Measurements from ENCODE around the gene RIC8B.
A peak's percentile ranks its signal among the peaks of the same experiment; 100 is the strongest.
"Not testable (repeated sequence)": the region's sequence is repeated elsewhere in the genome, so short reads cannot be mapped to it uniquely, and the experiment has no call there.

Gene RIC8B, protein sequence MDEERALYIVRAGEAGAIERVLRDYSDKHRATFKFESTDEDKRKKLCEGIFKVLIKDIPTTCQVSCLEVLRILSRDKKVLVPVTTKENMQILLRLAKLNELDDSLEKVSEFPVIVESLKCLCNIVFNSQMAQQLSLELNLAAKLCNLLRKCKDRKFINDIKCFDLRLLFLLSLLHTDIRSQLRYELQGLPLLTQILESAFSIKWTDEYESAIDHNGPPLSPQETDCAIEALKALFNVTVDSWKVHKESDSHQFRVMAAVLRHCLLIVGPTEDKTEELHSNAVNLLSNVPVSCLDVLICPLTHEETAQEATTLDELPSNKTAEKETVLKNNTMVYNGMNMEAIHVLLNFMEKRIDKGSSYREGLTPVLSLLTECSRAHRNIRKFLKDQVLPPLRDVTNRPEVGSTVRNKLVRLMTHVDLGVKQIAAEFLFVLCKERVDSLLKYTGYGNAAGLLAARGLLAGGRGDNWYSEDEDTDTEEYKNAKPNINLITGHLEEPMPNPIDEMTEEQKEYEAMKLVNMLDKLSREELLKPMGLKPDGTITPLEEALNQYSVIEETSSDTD

DNA sequence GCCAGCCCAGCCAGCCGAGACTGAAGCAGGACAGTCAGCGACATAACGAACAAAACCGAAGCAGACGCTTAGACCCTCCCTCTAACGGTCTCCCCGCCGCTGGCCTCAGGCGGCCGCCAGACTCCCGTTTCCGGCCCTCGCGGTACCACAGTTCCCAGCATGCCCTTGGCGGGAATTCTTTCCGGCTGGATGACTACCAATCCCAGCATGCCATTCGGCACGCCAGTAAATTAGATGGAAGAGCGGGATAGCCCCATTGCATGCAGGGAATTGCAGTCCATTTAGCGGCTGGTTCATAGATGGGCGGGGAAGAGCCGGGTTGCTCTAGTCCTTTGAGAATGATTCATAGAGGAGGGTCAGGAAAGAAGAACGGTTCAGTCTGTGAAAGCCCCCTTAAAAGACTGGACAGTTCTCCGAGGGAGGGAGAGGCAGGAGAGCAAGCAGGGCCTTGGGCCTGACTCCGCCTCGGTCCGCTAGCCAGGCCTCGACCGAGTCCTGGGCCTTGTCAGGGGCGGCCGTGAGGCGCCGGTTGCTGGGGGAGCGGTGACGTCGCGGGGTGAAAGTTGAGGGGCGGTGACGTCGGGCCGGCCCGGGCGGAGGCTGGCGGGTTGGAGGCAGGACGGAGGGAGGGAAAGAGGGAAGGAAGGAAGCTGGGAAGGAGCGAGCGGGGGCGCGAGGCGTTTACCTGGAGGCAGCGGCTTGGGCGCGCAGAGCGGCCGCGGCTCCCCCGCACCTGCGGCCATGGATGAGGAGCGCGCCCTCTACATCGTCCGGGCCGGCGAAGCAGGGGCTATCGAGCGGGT, at the start of gene RIC8B:
Gene RIC8B (plus strand): TSS at position 678 of the 803 bp plus-strand sequence. CDS start 64 bp downstream, at position 742.
- DNase-seq: peak; percentile 99

DNA sequence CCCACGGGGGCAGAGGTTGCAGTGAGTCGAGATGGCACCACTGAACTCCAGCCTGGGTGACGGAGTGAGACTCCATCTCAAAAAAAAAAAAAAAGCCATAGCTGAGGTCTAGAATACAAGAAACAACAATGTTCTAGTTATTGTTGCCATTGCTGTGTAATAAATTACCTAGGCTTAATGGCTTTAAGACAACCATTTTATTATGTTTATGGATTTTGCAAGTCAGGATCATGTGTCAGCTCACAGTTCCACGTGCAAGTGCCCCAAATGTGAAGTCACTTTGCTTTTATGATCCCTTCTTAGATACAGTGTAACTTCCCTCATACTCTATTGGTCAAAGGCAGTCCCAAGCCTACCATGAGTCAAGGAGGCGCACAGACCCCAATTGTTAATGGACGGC, 49.5 kb upstream of the RIC8B start:
- DNase-seq: no peak

DNA sequence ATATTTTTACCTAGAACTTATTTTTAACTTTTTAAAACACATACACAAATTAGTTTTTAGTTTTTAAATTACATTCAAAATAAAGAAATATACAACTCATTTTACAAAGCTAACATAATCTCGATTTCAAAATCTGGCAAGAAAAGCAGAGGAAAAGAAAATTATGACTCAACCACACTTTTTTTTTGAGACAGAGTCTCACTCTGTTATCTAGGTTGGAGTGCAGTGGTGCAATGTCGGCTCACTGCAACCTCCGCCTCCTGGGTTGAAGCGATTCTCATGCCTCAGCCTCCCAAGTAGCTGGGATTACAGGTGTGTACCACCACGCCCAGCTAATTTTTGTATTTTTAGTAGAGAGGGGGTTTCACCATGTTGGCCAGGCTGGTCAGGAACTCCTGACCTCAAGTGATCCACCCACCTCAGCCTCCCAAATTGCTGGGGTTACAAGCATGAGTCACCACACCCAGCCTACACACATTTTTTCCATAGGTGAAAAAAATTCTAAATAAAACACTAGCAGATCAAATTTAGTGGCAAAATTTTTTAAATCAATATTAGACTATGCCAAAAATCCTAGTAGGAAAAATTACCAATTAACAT, 47.8 kb upstream of the RIC8B start:
- not testable (repeated sequence) for DNase-seq

DNA sequence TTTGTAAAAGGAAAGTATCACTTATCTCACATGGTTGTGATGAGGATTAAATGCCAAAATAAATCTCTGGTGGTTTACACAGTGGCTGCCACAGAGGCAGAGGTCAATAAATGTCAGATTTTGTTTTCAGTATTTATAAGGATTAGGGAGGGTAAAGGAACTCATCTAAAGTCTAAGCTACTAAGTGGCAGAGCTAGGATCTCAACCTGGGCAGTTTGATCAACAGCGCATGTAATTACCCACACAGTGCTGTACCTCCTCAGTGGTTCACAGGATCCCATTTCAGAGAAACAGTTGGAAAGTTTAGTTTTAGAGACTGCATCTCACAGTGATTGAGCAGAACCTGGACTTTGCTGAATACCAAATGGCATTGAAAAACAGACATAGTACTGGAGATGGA, 44.9 kb upstream of the RIC8B start:
- no peak for DNase-seq

DNA sequence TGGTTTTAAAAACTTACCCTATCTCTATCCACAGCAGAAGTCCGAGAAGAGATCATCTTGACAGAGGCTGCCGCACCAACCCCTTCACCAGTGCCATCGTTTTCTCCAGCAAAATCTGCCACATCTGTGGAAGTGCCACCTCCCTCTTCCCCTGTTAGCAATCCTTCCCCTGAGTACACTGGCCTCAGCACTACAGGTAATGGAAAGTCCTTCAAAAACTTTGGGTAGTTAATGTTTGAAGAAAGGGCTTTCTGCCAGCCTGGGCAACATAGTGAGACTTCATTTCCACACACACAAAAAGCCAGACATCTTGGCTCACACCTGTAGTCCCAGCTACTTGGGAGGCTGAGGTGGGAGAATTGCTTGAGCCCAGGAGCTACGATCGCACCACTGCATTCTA, 41.6 kb upstream of the RIC8B start:
- no peak for DNase-seq

DNA sequence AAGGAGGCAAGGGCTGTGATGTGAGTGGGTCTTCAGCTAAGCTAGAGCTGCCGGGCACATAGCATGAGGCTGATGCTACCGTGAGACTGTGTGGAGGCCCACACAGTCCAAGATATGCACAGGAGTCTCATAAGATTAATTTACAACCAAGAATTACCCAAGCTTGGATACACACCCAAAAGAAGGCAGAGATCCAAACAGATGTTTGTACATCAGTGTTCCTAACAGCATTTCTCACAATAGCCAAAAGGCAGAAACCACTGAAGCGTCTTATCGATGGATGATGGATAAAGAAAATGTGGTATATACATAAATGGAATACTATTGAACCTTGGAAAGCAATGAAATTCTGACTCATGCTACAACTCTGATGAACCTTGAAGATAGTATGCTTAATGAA, 40.8 kb upstream of the RIC8B start:
- no peak for DNase-seq

DNA sequence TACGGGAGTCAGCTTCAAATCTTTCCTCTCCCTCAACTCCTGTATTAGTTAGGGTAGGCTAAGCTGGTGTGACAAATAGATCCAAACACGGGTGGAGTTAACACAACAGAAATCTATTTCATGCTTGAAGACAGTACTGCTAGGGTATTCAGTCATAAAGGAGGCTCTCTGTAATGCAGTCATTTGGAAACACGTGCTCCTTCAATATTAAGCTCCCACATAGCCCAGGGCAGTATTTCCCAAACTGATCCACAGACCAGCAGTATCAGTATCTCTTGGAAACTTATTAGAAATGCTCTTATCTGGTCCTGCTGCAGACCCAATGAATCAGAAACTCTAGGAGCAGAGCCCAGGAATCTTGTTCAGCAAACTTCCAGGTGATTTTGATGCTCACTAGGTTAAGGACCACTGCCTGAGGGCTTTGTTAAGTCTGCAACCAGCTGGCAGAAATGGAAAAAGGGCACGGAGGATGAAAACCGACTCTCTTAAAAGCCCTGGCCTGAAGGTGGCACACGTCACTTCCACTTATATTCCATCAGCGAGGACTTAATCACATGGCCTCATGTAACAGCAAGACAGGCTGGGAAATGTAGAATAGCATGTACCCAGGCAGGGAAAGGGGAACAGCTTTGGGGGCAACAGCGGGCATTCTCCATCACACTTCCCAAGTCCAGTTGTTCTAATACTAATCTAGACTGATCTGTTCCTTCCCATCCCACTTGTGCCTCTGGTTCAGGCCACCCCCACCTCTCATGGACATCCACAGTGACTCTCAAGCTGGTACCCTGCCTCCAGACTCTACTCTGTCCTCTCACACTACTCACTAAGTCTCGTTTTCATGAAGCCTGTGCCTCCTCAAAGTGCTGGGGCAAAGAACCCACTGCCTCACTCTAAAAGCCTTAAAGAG, 38.2 kb upstream of the RIC8B start:
- DNase-seq: no peak

DNA sequence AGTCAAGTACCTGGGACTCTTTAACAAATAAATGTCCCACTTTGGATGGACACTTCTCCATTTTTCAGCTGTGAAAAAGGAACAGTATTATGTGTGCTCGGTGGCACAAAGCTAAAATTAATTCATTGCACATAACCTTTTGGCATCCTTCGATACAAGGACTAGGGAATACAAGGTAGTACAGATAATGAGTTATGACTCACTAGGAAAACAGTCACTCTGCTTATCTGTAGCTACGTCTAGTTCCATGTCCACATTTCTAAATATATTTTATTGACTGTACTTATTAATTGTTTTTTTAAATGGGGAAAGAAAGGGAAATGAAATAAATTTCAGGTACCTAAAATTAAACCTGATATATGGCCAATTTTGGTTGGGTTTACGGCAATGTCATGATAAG, 35.2 kb upstream of the RIC8B start:
- DNase-seq: no peak

DNA sequence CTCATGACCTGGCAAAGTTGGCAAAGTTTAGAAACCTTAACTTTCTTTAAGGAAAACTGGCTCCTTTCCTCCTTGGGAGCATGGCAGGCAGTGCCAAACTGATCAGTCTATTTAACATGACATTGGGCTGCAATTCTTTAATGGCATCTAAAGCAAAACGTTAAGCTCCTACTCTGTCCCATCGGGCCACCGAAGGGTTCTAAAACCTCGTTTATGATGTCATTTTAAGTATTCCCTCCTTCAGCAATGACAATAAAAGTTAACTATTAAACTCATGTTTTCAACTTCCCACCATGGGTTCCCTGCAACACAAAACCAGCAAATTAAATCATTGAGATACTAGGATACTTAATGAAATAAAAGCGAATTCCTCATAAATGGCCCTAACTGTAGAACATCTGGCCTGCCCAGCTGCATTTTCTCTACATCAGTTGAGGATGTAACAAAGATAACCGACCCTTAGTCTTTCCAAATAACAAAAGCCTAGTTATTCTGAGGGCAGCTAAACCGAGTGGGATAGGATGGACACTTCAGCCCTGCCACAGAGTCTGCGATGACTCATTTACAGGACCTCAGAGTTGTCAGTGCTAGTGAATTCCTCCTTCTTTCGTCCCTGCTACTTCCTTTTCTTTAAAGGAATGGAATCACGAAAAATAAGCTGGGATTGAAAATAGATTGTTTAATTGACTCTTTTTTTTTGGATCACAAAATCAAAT, 34.5 kb upstream of the RIC8B start:
- no peak for DNase-seq

DNA sequence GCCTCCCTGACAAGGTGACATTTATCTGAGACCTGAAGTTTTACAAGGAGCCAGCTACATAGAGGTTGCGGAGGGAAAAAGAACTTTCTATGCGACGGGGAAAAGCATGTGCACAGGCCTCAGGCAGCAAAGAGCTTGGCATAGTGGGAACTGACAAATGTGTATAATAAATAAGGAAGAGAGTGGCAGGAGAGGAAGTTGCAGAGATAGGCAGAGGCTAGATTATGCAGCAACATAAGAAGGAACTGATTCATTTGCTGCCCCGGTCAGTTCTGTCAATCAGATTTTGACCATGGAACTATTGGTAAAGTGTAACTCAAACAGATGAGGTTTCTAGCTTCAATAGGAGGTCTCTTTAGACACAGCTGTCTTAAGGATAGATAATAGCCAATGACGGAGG, 33.7 kb upstream of the RIC8B start:
- DNase-seq: no peak

DNA sequence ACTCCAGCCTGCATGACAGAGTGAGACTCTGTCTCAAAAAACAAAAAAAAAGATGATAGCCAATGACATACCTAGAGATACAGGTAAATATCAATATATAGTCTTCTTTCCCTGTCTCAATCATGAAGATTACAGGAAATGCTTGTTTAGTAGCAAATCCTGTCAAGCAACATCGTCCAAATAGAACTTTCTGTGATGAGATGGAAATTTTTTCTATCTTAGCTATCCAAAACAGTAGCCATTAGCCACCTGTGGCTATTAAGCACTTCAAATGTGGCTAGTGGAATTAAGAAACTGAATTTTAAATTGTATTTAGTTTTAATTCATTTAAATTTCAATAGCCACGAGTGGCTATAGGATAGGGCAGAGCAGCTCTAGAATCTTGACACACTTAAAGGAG, 33.2 kb upstream of the RIC8B start:
- no peak for DNase-seq

DNA sequence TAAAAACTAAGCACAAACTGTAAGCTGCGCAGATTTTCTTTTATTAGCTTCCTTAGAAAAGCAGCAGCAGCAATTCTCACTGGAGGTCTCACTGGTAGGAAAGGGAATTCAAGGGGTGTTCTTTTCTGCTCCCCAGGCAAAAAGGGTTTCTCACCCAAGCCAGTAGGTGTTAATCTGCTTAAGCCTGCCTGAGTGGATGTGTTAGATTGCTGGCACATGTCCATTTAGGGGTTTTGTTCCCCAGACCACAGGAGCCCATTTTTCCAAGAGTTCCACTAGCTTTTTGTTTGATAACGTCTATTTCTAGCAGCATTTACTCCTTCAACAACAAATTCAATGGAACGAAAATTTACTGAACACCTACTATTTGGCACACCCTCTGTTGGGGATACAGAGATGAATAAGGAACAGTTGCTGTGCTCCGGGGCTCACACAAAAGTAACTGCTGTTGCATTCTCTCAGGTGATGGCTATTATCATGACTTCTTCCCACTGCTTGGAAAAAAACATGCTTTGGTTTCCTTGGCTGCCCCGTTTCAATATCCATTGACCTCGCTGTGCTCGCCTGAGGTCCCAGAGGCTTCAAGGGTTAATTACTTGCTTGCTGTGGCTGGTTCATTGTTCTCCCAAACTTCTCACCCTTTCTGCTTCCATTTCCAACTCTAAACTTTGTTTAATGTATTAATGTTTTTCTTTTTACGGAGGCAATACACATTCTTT, 31.1 kb upstream of the RIC8B start:
- DNase-seq: no peak

DNA sequence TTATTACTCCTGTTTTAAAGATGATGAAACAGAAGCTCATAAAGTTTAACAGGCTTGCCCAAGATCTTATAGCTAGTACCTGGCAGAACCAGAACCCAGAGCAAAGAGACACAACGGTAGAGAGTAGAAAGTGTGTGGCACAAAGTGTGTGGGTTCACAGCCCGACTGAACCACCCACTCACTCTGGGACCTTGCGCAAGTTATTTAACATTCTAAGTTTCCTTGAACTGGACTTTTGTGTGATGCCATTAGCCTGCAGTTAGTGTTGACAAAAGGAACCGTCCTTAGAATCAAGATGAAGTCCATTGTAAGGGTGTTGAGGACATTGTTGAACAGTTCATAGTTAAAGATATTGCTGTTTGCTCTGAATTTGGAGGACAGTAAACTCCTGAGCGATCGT, 29.9 kb upstream of the RIC8B start:
- DNase-seq: no peak

DNA sequence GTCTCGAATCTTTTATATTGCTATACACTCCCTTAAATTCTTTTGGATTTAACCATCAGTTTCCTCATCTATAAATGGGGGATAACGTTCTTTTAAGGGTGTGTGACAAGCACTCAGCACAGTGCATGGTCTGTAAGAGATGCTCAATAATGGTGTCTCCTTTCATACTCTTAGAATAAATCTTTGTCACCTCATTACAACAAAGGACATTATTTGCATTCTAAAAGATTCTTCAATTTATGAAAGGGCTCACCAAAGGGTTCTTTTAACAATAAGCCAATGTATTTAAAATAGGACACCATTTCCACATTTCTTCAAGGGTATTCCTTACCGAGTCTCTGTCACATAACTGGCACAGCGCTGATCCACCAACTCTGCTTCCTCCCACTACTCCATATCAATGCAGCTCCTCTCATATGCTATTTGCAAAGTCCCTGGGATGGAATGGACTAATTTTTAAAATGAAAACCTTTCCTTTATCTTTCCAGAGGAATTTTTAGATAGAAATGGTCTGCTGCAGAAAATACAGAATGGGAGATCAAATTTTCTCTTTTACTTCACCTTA, 29.2 kb upstream of the RIC8B start:
- DNase-seq: no peak

DNA sequence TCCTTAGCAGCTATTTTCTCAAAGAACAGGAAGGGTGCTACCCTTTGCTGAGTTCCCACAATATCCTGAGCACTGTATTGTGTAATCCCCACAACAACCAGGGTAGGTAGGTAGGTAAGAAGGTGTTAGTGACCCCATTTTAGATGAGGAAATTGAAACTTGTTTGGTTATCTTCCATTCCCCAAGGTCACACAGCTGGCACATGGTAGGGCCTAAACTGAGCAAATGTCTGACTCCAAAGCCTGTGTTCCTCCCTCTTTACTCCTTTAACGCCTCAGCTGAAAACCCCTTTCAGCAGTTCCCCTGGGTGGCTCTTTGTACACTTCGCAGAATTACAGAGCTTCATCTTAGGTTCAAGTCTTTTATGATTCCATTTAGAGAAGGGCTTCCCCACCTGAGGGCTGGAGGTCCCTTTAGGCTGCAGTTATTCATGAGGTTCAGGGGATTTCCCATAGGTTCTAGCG, 26.5 kb upstream of the RIC8B start:
- no peak for DNase-seq

DNA sequence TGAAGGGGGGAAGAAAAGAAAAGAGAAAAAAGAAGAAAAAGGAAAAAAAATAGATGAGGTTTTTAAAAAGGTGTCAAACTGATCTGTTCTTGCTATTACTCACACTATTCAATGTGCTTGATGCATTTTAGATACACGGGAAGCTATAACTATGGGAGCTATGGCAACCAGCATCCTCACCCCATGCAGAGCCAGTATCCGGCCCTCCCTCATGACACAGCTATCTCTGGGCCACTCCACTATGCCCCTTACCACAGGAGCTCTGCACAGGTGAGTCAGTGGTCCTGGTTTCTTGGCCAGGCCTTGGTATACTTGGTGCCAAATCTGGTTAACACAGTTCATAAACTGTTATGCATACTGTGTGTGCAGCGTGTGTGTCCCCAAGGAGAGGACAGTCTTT, 24.0 kb upstream of the RIC8B start:
- no peak for DNase-seq

DNA sequence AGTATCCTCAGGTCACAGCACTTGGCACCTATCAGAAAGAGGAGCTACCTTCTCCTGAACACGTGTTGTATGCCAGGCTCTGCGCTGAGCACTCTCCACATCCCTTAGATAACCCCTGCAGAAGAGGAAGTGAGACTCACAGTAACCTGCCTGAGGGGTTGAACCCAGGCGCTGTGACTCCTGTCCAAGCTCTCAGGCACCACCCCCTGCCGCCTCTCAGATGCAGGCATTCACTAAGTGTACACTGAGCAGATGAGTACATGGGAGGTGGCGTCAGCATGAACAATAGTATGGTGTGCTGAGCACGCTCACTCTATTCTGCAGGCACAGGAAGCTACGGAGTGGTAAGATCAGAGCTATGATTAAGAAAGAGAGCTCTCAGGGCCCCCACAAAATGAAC, 21.0 kb upstream of the RIC8B start:
- no peak for DNase-seq

DNA sequence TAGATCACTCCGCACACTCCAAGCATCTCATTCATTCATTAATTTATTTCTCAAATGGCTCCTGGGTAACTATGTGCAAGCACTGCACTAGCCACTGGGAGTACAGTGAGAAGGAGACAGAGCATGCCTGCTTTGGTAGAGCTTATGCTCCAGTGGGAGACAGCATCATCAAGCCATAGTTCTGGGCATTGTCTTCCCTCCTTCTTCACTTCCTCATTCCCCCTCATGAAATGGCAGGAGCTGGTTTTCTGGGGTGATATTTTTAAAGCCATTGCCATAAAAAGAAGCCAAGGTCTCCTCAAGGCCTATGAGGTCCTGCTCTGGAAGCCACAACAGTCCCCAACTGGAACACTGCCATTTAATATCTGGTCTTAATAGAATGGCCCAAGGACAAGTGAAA, 20.2 kb upstream of the RIC8B start:
- DNase-seq: no peak

DNA sequence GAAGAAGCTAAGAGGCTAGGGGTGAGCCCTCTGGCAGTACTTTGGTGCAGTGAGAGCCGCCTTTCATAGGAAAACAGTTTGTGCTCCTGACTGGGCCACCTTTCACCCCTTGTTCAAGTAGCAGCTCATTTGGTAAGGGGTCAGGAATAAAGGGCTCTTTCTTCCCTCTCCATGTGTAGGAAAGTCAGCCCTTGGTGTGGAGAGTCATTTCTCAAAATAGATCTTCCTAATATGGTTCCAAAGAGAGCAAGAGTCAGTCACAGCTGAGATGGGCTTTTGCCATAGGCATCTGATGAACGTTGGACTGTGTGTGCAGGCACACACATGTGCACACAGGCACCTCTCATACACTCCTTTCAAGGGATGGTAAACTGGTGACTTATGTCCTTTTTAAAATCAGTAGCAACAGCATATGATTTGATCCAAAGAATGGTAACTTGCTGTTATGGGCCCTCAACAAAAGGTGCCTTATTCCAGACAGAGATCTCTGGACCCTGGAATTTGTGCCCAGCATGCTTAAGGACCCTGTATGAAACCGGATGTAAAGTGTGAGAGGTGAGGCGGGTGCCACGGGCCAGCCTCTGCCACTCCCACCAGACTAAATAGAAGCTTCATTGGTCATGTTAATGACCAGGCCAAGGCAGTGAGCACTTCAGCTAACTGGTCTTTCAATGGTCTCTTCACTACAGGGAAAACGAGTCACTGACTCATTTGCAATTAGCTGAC, 16.7 kb upstream of the RIC8B start:
- no peak for DNase-seq

All from HCEC 1CT (cell line).